Measurements from ENCODE around the gene SDE2. TPM values are rescaled to one million over a fixed set of nuclear protein-coding genes. Genes with fewer than 3 reads are reported as not detected.

The SDE2 gene
- total and polyA plus RNA-seq, 2 of the 4 experiments (the other 2 are of a cell fraction): 8.5 to 14.7 TPM

DNA sequence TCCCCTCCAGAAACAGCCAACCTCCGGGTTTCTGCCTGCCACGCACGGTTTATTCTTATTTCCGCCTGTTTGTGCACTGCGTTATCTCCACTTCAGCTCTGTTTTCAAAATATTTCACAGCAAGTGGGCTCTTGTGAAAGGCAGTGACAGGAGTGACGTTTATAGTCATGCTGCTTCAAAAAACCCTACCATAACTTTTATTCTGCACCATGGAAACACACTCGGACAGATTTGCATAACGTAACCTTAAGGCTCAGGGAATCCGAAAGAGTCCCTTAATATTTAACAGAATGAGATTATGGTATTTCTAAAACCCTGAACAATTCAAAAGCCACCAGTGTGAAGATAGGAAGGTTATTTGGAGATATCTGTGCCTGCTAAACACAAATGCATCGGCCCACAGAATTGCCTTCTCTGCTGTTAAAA is 782 bp upstream of the SDE2 start:
- Histone ChIP-seq H3K36me3 (ENCODE audit: control insufficient read depth, insufficient read depth, low read length) (no peaks in the 10 kb centered on the region), H3K27me3 (ENCODE audit: control insufficient read depth, insufficient read depth, low read length) (no peaks in the 10 kb centered on the region), H3K4me3 (ENCODE audit: insufficient read depth, low read depth, low read length) (peak overlapping the region; percentile 55), H3K23ac (ENCODE audit: low read depth, low read length) (peak overlapping the region; percentile 87), H3K4me1 (ENCODE audit: control insufficient read depth, insufficient read depth, low read length) (peaks cover 7% of the 10 kb centered on the region; the same call in 1 of the 2 replicates), H3K4ac (ENCODE audit: low read depth, low read length) (peak overlapping the region; percentile 84), H2AK9ac (replicated peaks; ENCODE audit: low read depth, low read length, poor library complexity) (peak overlapping the region; percentile 92), H3K9me1 (ENCODE audit: insufficient read depth, low read length) (no peaks in the 10 kb centered on the region), H4K8ac (ENCODE audit: low read depth in 2 of 2, low read length in 2 of 2) (peak overlapping the region; percentile 93 to 97), H2AK5ac (ENCODE audit: low read depth, low read length) (0 out of 2 replicates have a peak overlapping the region, but pooled peaks have one; percentile 89), H4K91ac (ENCODE audit: insufficient read depth, low read depth, low read length) (peak overlapping the region; percentile 85), H3K27ac (ENCODE audit: insufficient read depth, low read length) (peak overlapping the region; percentile 87), H2BK5ac (ENCODE audit: low read depth, low read length, poor library complexity, severe bottlenecking) (peak overlapping the region; percentile 80), H2BK120ac (ENCODE audit: low read depth, low read length) (peak overlapping the region; percentile 69; the same call in 1 of the 2 replicates), H3K9ac (ENCODE audit: low read depth, low read length) (peak overlapping the region; percentile 79), H3K9me3 (ENCODE audit: control insufficient read depth, insufficient read depth, low read length) (no peaks in the 10 kb centered on the region), H3K14ac (replicated peaks; ENCODE audit: low read depth, low read length) (peak overlapping the region; percentile 79), H2BK20ac (ENCODE audit: low read depth, low read length) (no peak overlapping the region; the same call in 1 of the 2 replicates), H2AFZ (replicated peaks; ENCODE audit: low read length, poor library complexity) (peak overlapping the region; percentile 96), H3K4me2 (ENCODE audit: low read depth, low read length) (peak overlapping the region; percentile 95), H3K56ac (ENCODE audit: extremely low read depth, insufficient read depth, low read length) (peak overlapping the region; percentile 86), H4K5ac (ENCODE audit: low read depth, low read length) (peak overlapping the region; percentile 97), H3K18ac (ENCODE audit: low read depth, low read length) (peak overlapping the region; percentile 84; the same call in 1 of the 2 replicates), H4K20me1 (ENCODE audit: insufficient read depth, low read length) (peaks cover 6% of the 10 kb centered on the region; the same call in 1 of the 2 replicates), H2BK15ac (ENCODE audit: low read depth, low read length) (no peak overlapping the region; the same call in 2 of the 3 replicates), H3K79me1 (ENCODE audit: low read depth in 1 of 2, low read length in 2 of 2) (peaks cover 12 to 35% of the 10 kb centered on the region in 2 experiments; a peak in 3 of 4 replicates)
- DNase-seq (peak; percentile 10), ATAC-seq (ENCODE audit: low read depth) (no peak)
- POLR2A ChIA-PET (ENCODE audit: unreplicated experiment): interaction anchor here (0.6 kb wide), 1 partner anchor 14 kb away, joined by 9 read pairs; no protein-coding TSS in a partner anchor
- dilution Hi-C loops (cut with HindIII; ENCODE audit: low sequenced_read_pairs, unreplicated experiment): loop anchor here (25.0 kb wide), 1 partner anchor 538 kb away; no protein-coding TSS in a partner anchor
- BruUV-seq (replicated peaks): no TSS peak
- TF ChIP-seq POLR2A (IDR thresholded peaks at IDR 0.05; ENCODE audit: low read depth, low read length) (no peak), MXI1 (IDR thresholded peaks at IDR 0.05; ENCODE audit: borderline replicate concordance, low read depth, low read length) (no peak), CEBPB (IDR thresholded peaks at IDR 0.05; ENCODE audit: low read depth, low read length) (no peak)
- TF ChIP-seq, protein P1, sequence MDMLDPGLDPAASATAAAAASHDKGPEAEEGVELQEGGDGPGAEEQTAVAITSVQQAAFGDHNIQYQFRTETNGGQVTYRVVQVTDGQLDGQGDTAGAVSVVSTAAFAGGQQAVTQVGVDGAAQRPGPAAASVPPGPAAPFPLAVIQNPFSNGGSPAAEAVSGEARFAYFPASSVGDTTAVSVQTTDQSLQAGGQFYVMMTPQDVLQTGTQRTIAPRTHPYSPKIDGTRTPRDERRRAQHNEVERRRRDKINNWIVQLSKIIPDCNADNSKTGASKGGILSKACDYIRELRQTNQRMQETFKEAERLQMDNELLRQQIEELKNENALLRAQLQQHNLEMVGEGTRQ (IDR thresholded peaks at IDR 0.05; ENCODE audit: low read depth, low read length): no peak
- in situ Hi-C loops (cut with MboI; ENCODE audit: low sequenced_read_pairs): no loop called here
- CTCF ChIA-PET: interaction anchor here (1.3 kb wide), 1 partner anchor 65 kb away, joined by 5 read pairs; no protein-coding TSS in a partner anchor
- intact Hi-C loops (cut with micrococcal nuclease): loop anchor here (2.0 kb wide), 1 partner anchor 63 kb away; the partner anchor contains the start of gene H3-3A
- WGBS, 2 experiments (ENCODE audit: extremely low coverage in 2 of 2, insufficient read length in 1 of 2): 86% methylated on average over 1 of the region's 10 CpGs; no CpG with 5 or more reads in 1 of the 2 experiments

Data from IMR-90 (cell line).